Small intestine (tissue), 7 donors: ENCODE measurements around the gene PRKACB. TPM values are rescaled to one million over a fixed set of nuclear protein-coding genes. Genes with fewer than 3 reads are reported as not detected.
A peak's percentile ranks its signal among the peaks of the same experiment; 100 is the strongest.

Experiments used
- DNase-seq, 2 donors: peaks; one replicate each; pipeline versions ENCODE4 v3.0.0 to v3.0.0-alpha.2; 2013
- FAIRE-seq: peaks from 2 replicates; lab custom pipeline; 2012; peaks lifted over from hg19 to GRCh38; lab: Jason Lieb, UNC
- H3K27ac ChIP-seq, 3 donors: one replicate each; pipeline ENCODE4 v1.5.1; 2013; ENCODE audit warnings: low read length in 2 of 3, mild to moderate bottlenecking in 2 of 3, control low read depth in 1 of 3, inconsistent platforms in 1 of 3, low read depth in 1 of 3, moderate library complexity in 1 of 3
- H3K27me3 ChIP-seq, 3 donors: one replicate each; pipeline ENCODE4 v1.6.1; 2013; ENCODE audit warnings: low read length in 3 of 3, inconsistent platforms in 1 of 3; ENCODE audit not compliant: control insufficient read depth in 3 of 3, insufficient read depth in 3 of 3
- H3K36me3 ChIP-seq, 3 donors: one replicate each; pipeline ENCODE4 v1.6.1; 2013; ENCODE audit warnings: low read length in 3 of 3, inconsistent platforms in 1 of 3, low read depth in 1 of 3, mild to moderate bottlenecking in 1 of 3, moderate library complexity in 1 of 3; ENCODE audit not compliant: control insufficient read depth in 3 of 3, insufficient read depth in 2 of 3
- H3K4me1 ChIP-seq, 3 donors: one replicate each; pipeline ENCODE4 v1.6.1; 2013; ENCODE audit warnings: low read length in 2 of 3, inconsistent platforms in 1 of 3, low read depth in 1 of 3, mild to moderate bottlenecking in 1 of 3, moderate library complexity in 1 of 3; ENCODE audit not compliant: control insufficient read depth in 3 of 3, insufficient read depth in 2 of 3
- H3K4me3 ChIP-seq, 3 donors: one replicate each; pipeline ENCODE4 v1.5.1; 2013; ENCODE audit warnings: low read length in 3 of 3, control low read depth in 1 of 3, inconsistent platforms in 1 of 3, low read depth in 1 of 3, mild to moderate bottlenecking in 1 of 3, moderate library complexity in 1 of 3
- H3K9me3 ChIP-seq, 2 donors: one replicate each; pipeline ENCODE4 v1.6.1; 2013; ENCODE audit warnings: low read depth in 1 of 2, low read length in 1 of 2; ENCODE audit not compliant: control insufficient read depth in 2 of 2, insufficient read depth in 1 of 2
- WGBS, 3 donors: extraction: QIAGEN DNeasy Blood & Tissue Kit; methylation state at CpG; one replicate each; pipeline ENCODE4 v1.1.7; 2013; 5-methylcytosine and 5-hydroxymethylcytosine counted together
- polyA plus RNA-seq, 4 donors: library from polyadenylated mRNA; stranded (reverse) in 3 of 4; unstranded in 1 of 4; fragments of 200-250 nt in 3 of 4; fragments of 120-200 nt in 1 of 4; gene quantifications; one replicate each; pipeline versions ENCODE4 v1.2.1 to v1.2.3, GENCODE V29; 2013
- donor health status: healthy with polysubstance abuse.
- donor health status: control.
- donor health status: control.
- donor health status: Bipolar disorder and iron deficiency.
- donor health status: healthy.

The PRKACB gene
- polyA plus RNA-seq, 4 donors: 1.8 to 29.4 (median 7.3) TPM

DNA sequence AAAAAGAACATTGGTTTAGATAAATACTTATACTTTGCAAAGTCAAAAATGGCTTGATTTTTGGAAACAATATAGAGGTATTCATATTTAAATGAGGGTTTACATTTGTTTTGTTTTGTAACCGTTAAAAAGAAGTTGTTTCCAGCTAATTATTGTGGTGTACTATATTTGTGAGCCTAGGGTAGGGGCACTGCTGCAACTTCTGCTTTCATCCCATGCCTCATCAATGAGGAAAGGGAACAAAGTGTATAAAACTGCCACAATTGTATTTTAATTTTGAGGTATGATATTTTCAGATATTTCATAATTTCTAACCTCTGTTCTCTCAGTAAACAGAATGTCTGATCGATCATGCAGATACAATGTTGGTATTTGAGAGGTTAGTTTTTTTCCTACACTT, 92.2 kb downstream of the PRKACB start:
- Histone ChIP-seq H3K27me3 (no peaks in the 10 kb centered on the region), H3K4me3 (no peak overlapping the region), H3K36me3 (no peaks in the 10 kb centered on the region), H3K4me1 (no peaks in the 10 kb centered on the region), H3K27ac (no peak overlapping the region), H3K9me3 (no peaks in the 10 kb centered on the region)
- no peak for DNase-seq
- FAIRE-seq: no peak
- WGBS, 3 donors: 80 to 96% (median 82%) methylated on average over 2 of the region's 2 CpGs

DNA sequence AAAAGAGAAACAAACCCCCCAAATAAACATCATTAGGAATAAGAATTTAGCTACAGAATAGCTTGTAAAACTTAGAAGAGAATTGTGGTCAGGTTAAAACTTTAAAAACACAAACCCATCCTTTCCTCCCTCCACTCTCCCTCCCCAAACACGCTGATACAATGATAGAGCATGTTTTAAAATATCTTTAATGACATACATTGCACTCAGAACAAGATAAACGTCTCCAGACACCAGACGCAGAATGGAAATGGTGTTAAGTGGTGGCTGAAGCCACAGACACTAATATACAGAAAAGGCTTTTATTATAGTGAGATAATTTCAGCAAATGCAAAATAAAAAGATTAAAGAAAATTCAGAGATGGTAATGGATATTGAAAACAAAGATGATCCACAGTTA, 98.6 kb downstream of the PRKACB start:
- no peak for FAIRE-seq
- no peaks in the 10 kb centered on the region for H3K36me3 ChIP-seq
- WGBS, 3 donors: 63 to 80% (median 77%) methylated on average over 3 of the region's 3 CpGs

GRCh38 chr1:84245563-84245962, 101.5 kb downstream of the PRKACB start:
- Histone ChIP-seq H3K4me1 (no peaks in the 10 kb centered on the region), H3K9me3 (peaks cover 0 to 3% of the 10 kb centered on the region in 2 donors), H3K4me3 (no peak overlapping the region), H3K27ac (no peak overlapping the region), H3K27me3 (no peaks in the 10 kb centered on the region), H3K36me3 (no peaks in the 10 kb centered on the region)
- WGBS, 3 donors: 52 to 70% (median 66%) methylated on average over 3 of the region's 3 CpGs
- FAIRE-seq (no peak), DNase-seq (no peak)

More for the DNA sequence above, 98.6 kb downstream of the PRKACB start:
- H3K27me3 ChIP-seq: no peaks in the 10 kb centered on the region
- no peak overlapping the region for H3K27ac ChIP-seq
- peaks cover 0 to 3% of the 10 kb centered on the region in 2 donors for H3K9me3 ChIP-seq
- no peak for DNase-seq
- H3K4me3 ChIP-seq: no peak overlapping the region
- no peaks in the 10 kb centered on the region for H3K4me1 ChIP-seq

GRCh38 chr1:84246213-84246612, 102.1 kb downstream of the PRKACB start:
- peaks cover 0 to 3% of the 10 kb centered on the region in 2 donors for H3K9me3 ChIP-seq
- DNase-seq (no peak), FAIRE-seq (no peak)
- no peaks in the 10 kb centered on the region for H3K27me3 ChIP-seq
- WGBS, 3 donors: 47 to 74% (median 62%) methylated on average over 4 of the region's 4 CpGs
- H3K4me3 ChIP-seq: no peak overlapping the region
- no peaks in the 10 kb centered on the region for H3K4me1 ChIP-seq
- H3K36me3 ChIP-seq: no peaks in the 10 kb centered on the region
- H3K27ac ChIP-seq: peak overlapping the region in 1 of 3 donors; percentile 20

DNA sequence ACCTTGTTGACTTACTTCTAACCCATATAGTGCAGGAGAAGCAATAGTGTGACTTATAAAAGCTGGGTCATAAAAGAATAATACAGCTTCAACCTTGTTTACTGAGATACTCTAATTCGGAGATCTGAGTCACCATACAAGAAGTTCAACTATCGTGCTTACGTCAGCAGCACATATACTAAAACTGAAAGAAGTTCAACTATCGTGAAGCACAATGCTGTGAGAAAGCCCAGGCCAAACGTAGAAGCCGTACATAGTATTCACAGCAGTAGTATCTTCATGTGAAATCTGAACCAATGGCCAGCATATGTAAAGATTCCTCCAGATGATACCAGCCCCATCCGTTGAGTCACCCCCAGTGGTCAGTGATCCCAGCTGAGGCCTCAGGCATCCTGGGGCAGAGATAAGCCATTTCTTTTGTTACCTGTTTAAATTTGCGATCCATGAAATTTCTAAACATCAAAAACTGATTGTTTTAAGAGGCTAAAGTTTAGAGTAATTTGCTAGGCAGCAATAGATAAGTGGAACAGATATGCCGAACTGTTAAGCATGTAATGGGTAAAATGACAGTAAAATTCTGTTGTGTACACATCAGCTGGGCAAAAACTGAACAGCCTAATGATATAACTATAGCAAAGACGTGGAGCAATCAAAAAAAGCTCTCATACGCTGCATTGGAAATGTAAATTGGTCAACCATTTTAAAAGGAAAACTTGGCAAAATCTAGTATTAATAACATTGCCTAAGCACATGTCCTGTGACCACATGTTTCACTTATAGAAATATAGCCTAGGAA, 103.6 kb downstream of the PRKACB start:
- Histone ChIP-seq H3K4me3 (no peak overlapping the region), H3K4me1 (no peaks in the 10 kb centered on the region), H3K9me3 (peaks cover 0 to 3% of the 10 kb centered on the region in 2 donors), H3K27ac (peak overlapping the region in 1 of 3 donors; percentile 18), H3K36me3 (no peaks in the 10 kb centered on the region), H3K27me3 (no peaks in the 10 kb centered on the region)
- 46 to 75% (median 68%) methylated on average over 11 of the region's 11 CpGs for WGBS, 3 donors
- DNase-seq (peak; percentile 41 to 83), FAIRE-seq (no peak)

DNA sequence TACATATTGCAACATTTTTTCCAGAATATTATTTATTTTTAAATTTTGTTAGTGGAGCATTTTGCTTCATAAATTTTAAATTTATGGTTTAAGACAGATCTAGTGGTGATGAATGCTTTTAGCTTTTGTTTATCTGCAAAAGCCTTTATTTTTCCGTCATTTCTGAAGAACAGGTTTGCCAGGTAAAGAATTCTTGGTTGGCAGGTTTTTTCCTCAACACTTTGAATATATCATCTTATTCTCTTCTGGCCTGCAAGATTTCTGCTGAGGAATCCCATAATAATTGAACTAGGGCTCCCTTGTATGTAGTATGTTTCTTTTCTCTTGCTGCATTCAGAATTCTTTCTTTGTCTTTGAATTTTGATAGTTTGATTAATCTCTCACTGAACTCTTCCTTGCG, 106.6 kb downstream of the PRKACB start:
- Histone ChIP-seq H3K36me3 (no peaks in the 10 kb centered on the region), H3K4me3 (no peak overlapping the region), H3K9me3 (no peaks in the 10 kb centered on the region), H3K27me3 (no peaks in the 10 kb centered on the region), H3K4me1 (no peaks in the 10 kb centered on the region), H3K27ac (no peak overlapping the region)
- FAIRE-seq (no peak), DNase-seq (no peak)
- WGBS, 3 donors: 93 to 99% (median 98%) methylated on average over 2 of the region's 2 CpGs

- no peak for DNase-seq
- 85 to 100% (median 87%) methylated on average over 2 of the region's 2 CpGs for WGBS, 3 donors
- Histone ChIP-seq H3K36me3 (no peaks in the 10 kb centered on the region), H3K9me3 (no peaks in the 10 kb centered on the region), H3K27ac (no peak overlapping the region), H3K27me3 (no peaks in the 10 kb centered on the region), H3K4me3 (no peak overlapping the region), H3K4me1 (no peaks in the 10 kb centered on the region)
- no peak for FAIRE-seq
Measured at GRCh38 chr1:84253036-84253435, 109.0 kb downstream of the PRKACB start.

- Histone ChIP-seq H3K9me3 (no peaks in the 10 kb centered on the region), H3K27me3 (no peaks in the 10 kb centered on the region), H3K27ac (peak overlapping the region in 1 of 3 donors; percentile 51), H3K4me1 (no peaks in the 10 kb centered on the region), H3K36me3 (no peaks in the 10 kb centered on the region), H3K4me3 (no peak overlapping the region)
- WGBS, 3 donors: 24 to 36% (median 28%) methylated on average over 4 of the region's 4 CpGs
- no peak for FAIRE-seq
- DNase-seq: peak; percentile 16 to 66
Measured at GRCh38 chr1:84253891-84254290, 109.8 kb downstream of the PRKACB start.
